CD14-positive monocyte (primary cell): ENCODE data around the gene LIMCH1. TPM values are rescaled to one million over a fixed set of nuclear protein-coding genes. Genes with fewer than 3 reads are reported as not detected.

Experiments
- DNase-seq, 3 donors: peaks; one replicate each; pipeline ENCODE4 v3.0.0-alpha.2; 2011 to 2022
- H2AFZ ChIP-seq: 2 replicates; pipeline ENCODE4 v1.6.0; 2012; ENCODE audit warnings: mild to moderate bottlenecking, low read depth, low read length, inconsistent platforms; ENCODE audit not compliant: insufficient read depth, poor library complexity, severe bottlenecking
- H3K27ac ChIP-seq, 2 donors: 1 replicate in 1 of 2; 2 replicates in 1 of 2; pipeline ENCODE4 v1.5.1; 2012 to 2013; ENCODE audit warnings: low read length in 2 of 2, control low read depth in 1 of 2, inconsistent platforms in 1 of 2, low read depth in 1 of 2, mild to moderate bottlenecking in 1 of 2
- H3K27me3 ChIP-seq, 2 donors: one replicate each; pipeline versions ENCODE4 v1.6.0 to v1.6.1; 2011 to 2013; ENCODE audit warnings: low read length in 2 of 2; ENCODE audit not compliant: control insufficient read depth in 2 of 2, insufficient read depth in 2 of 2
- H3K36me3 ChIP-seq, 2 donors: replicated peaks in 1 of 2; 1 replicate in 1 of 2; 2 replicates in 1 of 2; pipeline versions ENCODE4 v1.5.1 to v1.6.1; 2012 to 2013; ENCODE audit warnings: low read length in 2 of 2, control low read depth in 1 of 2, inconsistent platforms in 1 of 2, mild to moderate bottlenecking in 1 of 2; ENCODE audit not compliant: insufficient read depth in 2 of 2, control insufficient read depth in 1 of 2
- H3K4me1 ChIP-seq, 2 donors: 1 replicate in 1 of 2; 2 replicates in 1 of 2; pipeline versions ENCODE4 v1.5.1 to v1.6.1; 2012 to 2013; ENCODE audit warnings: low read length in 2 of 2, control low read depth in 1 of 2, inconsistent platforms in 1 of 2, mild to moderate bottlenecking in 1 of 2, moderate library complexity in 1 of 2; ENCODE audit not compliant: insufficient read depth in 2 of 2, control insufficient read depth in 1 of 2
- H3K4me2 ChIP-seq: replicated peaks from 2 replicates; pipeline ENCODE3; 2012; ENCODE audit warnings: low read length, moderate library complexity, mild to moderate bottlenecking; ENCODE audit not compliant: poor library complexity, severe bottlenecking; ENCODE audit errors: extremely low read depth
- H3K4me3 ChIP-seq, 3 experiments: fragments of 200-600 bp in 1 of 3; sonication (generic) in 1 of 3; replicated peaks in 1 of 3; 1 replicate in 2 of 3; 2 replicates in 1 of 3; pipeline ENCODE4 v1.5.1; 2011 to 2013; ENCODE audit warnings: low read length in 3 of 3, mild to moderate bottlenecking in 3 of 3, control low read depth in 2 of 3, low read depth in 2 of 3, inconsistent platforms in 1 of 3, moderate library complexity in 1 of 3
- H3K79me2 ChIP-seq: 2 replicates; pipeline ENCODE4 v1.6.0; 2012; ENCODE audit warnings: mild to moderate bottlenecking, control low read depth, inconsistent platforms, low read length, moderate library complexity; ENCODE audit not compliant: insufficient read depth
- H3K9ac ChIP-seq: 2 replicates; pipeline ENCODE4 v1.6.0; 2017; ENCODE audit warnings: low read length, mild to moderate bottlenecking; ENCODE audit not compliant: insufficient read depth, poor library complexity, severe bottlenecking
- H3K9me3 ChIP-seq, 2 donors: replicated peaks in 1 of 2; 1 replicate in 1 of 2; 2 replicates in 1 of 2; pipeline versions ENCODE4 v1.5.1 to v1.6.1; 2012 to 2013; ENCODE audit warnings: low read length in 2 of 2, control low read depth in 1 of 2; ENCODE audit not compliant: control insufficient read depth in 1 of 2, insufficient read depth in 1 of 2
- H4K20me1 ChIP-seq: 2 replicates; pipeline ENCODE4 v1.6.0; 2012; ENCODE audit warnings: mild to moderate bottlenecking, low read length, control low read depth, moderate library complexity; ENCODE audit not compliant: insufficient read depth
- H3K27ac Mint-ChIP-seq, 7 donors: one replicate each; pipeline ENCODE4 v1.8.0; 2020; ENCODE audit warnings: mild to moderate bottlenecking in 7 of 7, mixed read lengths in 7 of 7, moderate library complexity in 6 of 7, inconsistent platforms in 2 of 7
- H3K27me3 Mint-ChIP-seq, 3 donors: one replicate each; pipeline ENCODE4 v1.8.0; 2021 to 2022; ENCODE audit warnings: low read depth in 3 of 3, mild to moderate bottlenecking in 3 of 3, mixed read lengths in 3 of 3, moderate library complexity in 3 of 3, inconsistent platforms in 1 of 3
- H3K36me3 Mint-ChIP-seq, 2 donors: one replicate each; pipeline ENCODE4 v1.8.0; 2020; ENCODE audit warnings: mixed read lengths in 2 of 2, inconsistent platforms in 1 of 2, mild to moderate bottlenecking in 1 of 2
- H3K4me1 Mint-ChIP-seq: one replicate; pipeline ENCODE4 v1.8.0; 2020; ENCODE audit warnings: mild to moderate bottlenecking, mixed read lengths
- H3K4me3 Mint-ChIP-seq, 2 donors: one replicate each; pipeline ENCODE4 v1.8.0; 2020; ENCODE audit warnings: mild to moderate bottlenecking in 2 of 2, mixed read lengths in 2 of 2, moderate library complexity in 1 of 2
- H3K9me3 Mint-ChIP-seq, 7 donors: one replicate each; pipeline ENCODE4 v1.8.0; 2020 to 2022; ENCODE audit warnings: mixed read lengths in 7 of 7, mild to moderate bottlenecking in 6 of 7, moderate library complexity in 6 of 7, inconsistent platforms in 2 of 7
- WGBS: methylation state at CpG from one replicate; pipeline ENCODE4 v1.1.5; 2013; ENCODE audit warnings: missing lambda C conversion rate; ENCODE audit not compliant: insufficient coverage; 5-methylcytosine and 5-hydroxymethylcytosine counted together
- intact Hi-C, 2 donors: fragments of 100-400 bp; cut with micrococcal nuclease; formaldehyde crosslinking; loops; one replicate each; pipeline versions ENCODE4 v1.15.0 to v1.15.1; 2023
- polyA plus RNA-seq, 3 donors: library from polyadenylated mRNA; depleted of rRNA in 1 of 3; unstranded in 2 of 3; stranded (reverse) in 1 of 3; fragments of 300-500 nt in 2 of 3; fragments of >200 nt in 1 of 3; fragmentation: Illumina TruSeq in 2 of 3; gene quantifications; 1 replicate in 2 of 3; 2 replicates in 1 of 3; pipeline ENCODE4 v1.2.3, GENCODE V29; 2012 to 2021
- TF ChIP-seq, protein P1 (sequence below): fragments of 200-600 bp; IDR thresholded peaks from one replicate; pipeline ENCODE4 v1.8.0; 2022; ENCODE audit warnings: antibody characterized with exemption, mild to moderate bottlenecking

The LIMCH1 gene
- polyA plus RNA-seq, 3 donors = 0.25 to 0.64 (median 0.32) TPM

DNA sequence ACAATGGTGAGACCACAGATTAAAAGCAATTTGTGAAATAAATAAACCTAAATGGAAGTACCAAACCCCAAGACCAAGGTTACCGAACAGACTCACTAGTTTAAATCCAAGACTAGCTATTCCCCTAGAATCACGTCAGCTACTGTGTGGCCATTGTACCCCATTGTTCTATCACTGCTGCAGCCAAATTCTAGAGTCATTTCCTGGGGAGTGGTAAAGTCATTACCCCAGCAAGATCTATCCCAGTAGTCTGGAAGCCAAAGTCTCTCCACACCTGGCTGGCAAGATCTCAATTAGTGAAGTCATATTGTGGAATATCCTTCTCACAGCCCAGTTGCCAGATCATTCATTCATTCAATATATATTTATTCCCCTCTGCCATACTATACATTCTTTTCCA, 143.1 kb downstream of the LIMCH1 start:
- TF ChIP-seq, protein P1, sequence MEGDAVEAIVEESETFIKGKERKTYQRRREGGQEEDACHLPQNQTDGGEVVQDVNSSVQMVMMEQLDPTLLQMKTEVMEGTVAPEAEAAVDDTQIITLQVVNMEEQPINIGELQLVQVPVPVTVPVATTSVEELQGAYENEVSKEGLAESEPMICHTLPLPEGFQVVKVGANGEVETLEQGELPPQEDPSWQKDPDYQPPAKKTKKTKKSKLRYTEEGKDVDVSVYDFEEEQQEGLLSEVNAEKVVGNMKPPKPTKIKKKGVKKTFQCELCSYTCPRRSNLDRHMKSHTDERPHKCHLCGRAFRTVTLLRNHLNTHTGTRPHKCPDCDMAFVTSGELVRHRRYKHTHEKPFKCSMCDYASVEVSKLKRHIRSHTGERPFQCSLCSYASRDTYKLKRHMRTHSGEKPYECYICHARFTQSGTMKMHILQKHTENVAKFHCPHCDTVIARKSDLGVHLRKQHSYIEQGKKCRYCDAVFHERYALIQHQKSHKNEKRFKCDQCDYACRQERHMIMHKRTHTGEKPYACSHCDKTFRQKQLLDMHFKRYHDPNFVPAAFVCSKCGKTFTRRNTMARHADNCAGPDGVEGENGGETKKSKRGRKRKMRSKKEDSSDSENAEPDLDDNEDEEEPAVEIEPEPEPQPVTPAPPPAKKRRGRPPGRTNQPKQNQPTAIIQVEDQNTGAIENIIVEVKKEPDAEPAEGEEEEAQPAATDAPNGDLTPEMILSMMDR = no peak
- no peaks in the 10 kb centered on the region for H4K20me1 ChIP-seq
- H3K9me3 ChIP-seq = no peaks in the 10 kb centered on the region
- H3K27ac Mint-ChIP-seq = no peak overlapping the region
- H3K27ac ChIP-seq = no peak overlapping the region
- no peaks in the 10 kb centered on the region for H3K36me3 Mint-ChIP-seq
- no peak overlapping the region for H3K4me3 Mint-ChIP-seq
- intact Hi-C loops = no loop called here
- H3K4me1 Mint-ChIP-seq = no peaks in the 10 kb centered on the region
- no peak overlapping the region for H2AFZ ChIP-seq
- WGBS = 84% methylated on average over 2 of the region's 2 CpGs
- H3K27me3 Mint-ChIP-seq = peaks cover 1 to 6% (median 3%) of the 10 kb centered on the region in 3 donors
- no peak overlapping the region for H3K4me2 ChIP-seq
- H3K4me1 ChIP-seq = no peaks in the 10 kb centered on the region
- H3K36me3 ChIP-seq = no peaks in the 10 kb centered on the region
- peaks cover 0 to 4% of the 10 kb centered on the region in 2 donors for H3K27me3 ChIP-seq
- no peaks in the 10 kb centered on the region for H3K9me3 Mint-ChIP-seq
- H3K9ac ChIP-seq = no peak overlapping the region
- H3K79me2 ChIP-seq = no peaks in the 10 kb centered on the region
- no peak overlapping the region for H3K4me3 ChIP-seq
- no peak for DNase-seq

DNA sequence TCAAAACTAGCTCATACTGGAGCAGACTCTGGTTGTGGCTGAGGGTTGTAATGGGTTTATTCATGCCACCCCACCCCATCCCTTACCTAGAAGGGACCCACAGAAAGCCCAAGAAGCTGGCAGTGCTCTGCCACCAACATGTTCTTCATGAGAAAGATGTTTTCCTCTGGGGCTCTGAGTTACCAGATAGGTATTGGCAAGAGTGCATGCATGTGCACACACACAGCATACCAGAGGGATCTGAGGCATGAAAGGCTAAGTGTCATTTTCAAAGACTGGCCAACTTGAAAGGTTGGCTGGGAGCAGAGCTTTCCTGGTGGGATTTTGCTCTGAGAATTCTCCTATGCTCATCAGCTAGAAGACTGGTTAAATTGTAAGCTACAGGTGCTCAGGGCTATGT, 145.4 kb downstream of the LIMCH1 start:
- Histone ChIP-seq H3K4me2 (no peak overlapping the region), H3K27ac (no peak overlapping the region), H2AFZ (no peak overlapping the region), H4K20me1 (no peaks in the 10 kb centered on the region), H3K79me2 (no peaks in the 10 kb centered on the region), H3K4me1 (no peaks in the 10 kb centered on the region), H3K4me3 (no peak overlapping the region), H3K27me3 (peaks cover 0 to 4% of the 10 kb centered on the region in 2 donors), H3K9me3 (no peaks in the 10 kb centered on the region), H3K36me3 (no peaks in the 10 kb centered on the region), H3K9ac (no peak overlapping the region)
- Mint-ChIP-seq H3K4me1 (no peaks in the 10 kb centered on the region), H3K9me3 (no peaks in the 10 kb centered on the region), H3K27me3 (peaks cover 3 to 6% (median 3%) of the 10 kb centered on the region in 3 donors), H3K27ac (no peak overlapping the region), H3K36me3 (no peaks in the 10 kb centered on the region), H3K4me3 (no peak overlapping the region)
- intact Hi-C loops = no loop called here
- TF ChIP-seq, protein P1 = no peak
- DNase-seq = no peak
